ENCODE results near the gene NAV2. TPM values are rescaled to one million over a fixed set of nuclear protein-coding genes. Genes with fewer than 3 reads are reported as not detected.

Gene NAV2
- total RNA-seq, 1 experiment from 2014 or later: 63.5 TPM

DNA sequence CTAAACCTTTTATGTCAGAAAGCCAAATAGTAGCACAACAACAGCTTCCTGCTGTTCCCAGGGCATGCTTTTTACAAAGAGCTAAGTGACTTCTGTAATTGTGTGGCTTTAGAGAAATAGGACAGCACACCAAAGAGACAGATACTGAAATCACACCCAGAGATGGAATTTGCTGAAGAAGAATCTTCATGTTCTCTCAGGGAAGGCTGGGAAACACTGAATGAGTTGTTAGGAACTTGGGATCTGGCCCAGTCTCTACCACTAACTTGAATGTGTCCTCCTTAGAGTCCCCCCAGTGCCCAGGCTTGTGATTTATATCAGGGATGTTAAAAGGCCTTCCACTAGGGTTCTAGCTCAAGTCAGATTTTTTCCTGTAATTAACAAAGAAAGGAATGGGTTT, 272.5 kb downstream of the NAV2 start:
- Histone ChIP-seq H3K9me3 (no peaks in the 10 kb centered on the region), H3K4me1 (peaks cover 48% of the 10 kb centered on the region), H3K36me3 (ENCODE audit: control insufficient read depth, insufficient read depth, low read length) (no peaks in the 10 kb centered on the region; the same call in 1 of the 2 replicates), H3K27me3 (replicated peaks; ENCODE audit: control insufficient read depth, insufficient read depth, low read length) (no peaks in the 10 kb centered on the region), H3K4me3 (ENCODE audit: low read depth, low read length) (no peak overlapping the region)
- ChIA-PET CTCF (no interaction called here), POLR2A (no interaction called here)
- Mint-ChIP-seq H3K9me3 (ENCODE audit: unreplicated experiment) (no peaks in the 10 kb centered on the region), H3K36me3 (ENCODE audit: insufficient read depth, unreplicated experiment) (peaks cover 4% of the 10 kb centered on the region), H3K4me3 (ENCODE audit: unreplicated experiment) (no peak overlapping the region), H3K27ac (ENCODE audit: unreplicated experiment) (no peak overlapping the region), H3K4me1 (ENCODE audit: low read depth, unreplicated experiment) (peaks cover 44% of the 10 kb centered on the region), H3K27me3 (ENCODE audit: insufficient read depth, unreplicated experiment) (no peaks in the 10 kb centered on the region)
- TF ChIP-seq, protein P1, sequence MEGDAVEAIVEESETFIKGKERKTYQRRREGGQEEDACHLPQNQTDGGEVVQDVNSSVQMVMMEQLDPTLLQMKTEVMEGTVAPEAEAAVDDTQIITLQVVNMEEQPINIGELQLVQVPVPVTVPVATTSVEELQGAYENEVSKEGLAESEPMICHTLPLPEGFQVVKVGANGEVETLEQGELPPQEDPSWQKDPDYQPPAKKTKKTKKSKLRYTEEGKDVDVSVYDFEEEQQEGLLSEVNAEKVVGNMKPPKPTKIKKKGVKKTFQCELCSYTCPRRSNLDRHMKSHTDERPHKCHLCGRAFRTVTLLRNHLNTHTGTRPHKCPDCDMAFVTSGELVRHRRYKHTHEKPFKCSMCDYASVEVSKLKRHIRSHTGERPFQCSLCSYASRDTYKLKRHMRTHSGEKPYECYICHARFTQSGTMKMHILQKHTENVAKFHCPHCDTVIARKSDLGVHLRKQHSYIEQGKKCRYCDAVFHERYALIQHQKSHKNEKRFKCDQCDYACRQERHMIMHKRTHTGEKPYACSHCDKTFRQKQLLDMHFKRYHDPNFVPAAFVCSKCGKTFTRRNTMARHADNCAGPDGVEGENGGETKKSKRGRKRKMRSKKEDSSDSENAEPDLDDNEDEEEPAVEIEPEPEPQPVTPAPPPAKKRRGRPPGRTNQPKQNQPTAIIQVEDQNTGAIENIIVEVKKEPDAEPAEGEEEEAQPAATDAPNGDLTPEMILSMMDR (IDR thresholded peaks at IDR 0.05; ENCODE audit: insufficient read depth in 1 of 2, low read depth in 1 of 2, low read length in 1 of 2, severe bottlenecking in 1 of 2, unreplicated experiment in 1 of 2): no peak
- BruUV-seq (replicated peaks): no TSS peak
- intact Hi-C loops (cut with micrococcal nuclease; ENCODE audit: unreplicated experiment): no loop called here
- no peak for DNase-seq

DNA sequence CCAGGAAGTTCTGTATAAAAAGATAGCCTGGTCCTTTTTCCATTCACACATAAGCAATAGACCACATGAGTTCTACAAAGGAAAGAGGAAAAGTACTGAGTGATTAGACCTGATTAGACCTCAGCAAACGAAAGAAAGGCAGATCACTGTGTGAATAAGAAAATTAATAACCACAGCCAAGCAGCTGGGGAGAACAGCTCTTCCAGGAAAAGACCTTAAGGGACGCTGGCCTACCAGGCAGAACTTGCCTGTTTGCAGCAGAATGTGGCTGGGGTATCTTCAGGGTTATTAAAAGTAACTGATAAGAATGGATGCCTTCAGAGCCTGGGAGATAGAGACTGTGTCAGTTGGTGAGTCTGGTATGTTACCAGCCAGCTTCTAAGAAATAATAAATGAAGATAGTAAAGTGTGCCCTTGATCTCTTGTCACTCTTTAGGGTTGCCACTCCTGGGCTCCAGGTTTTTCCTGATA, 274.7 kb downstream of the NAV2 start:
- Histone ChIP-seq H3K9me3 (no peaks in the 10 kb centered on the region), H3K27me3 (replicated peaks; ENCODE audit: control insufficient read depth, insufficient read depth, low read length) (no peaks in the 10 kb centered on the region), H3K36me3 (ENCODE audit: control insufficient read depth, insufficient read depth, low read length) (no peaks in the 10 kb centered on the region; the same call in 1 of the 2 replicates), H3K4me3 (ENCODE audit: low read depth, low read length) (no peak overlapping the region), H3K4me1 (peaks cover 38% of the 10 kb centered on the region)
- DNase-seq: peak; percentile 53 to 73
- Mint-ChIP-seq H3K27me3 (ENCODE audit: insufficient read depth, unreplicated experiment) (no peaks in the 10 kb centered on the region), H3K36me3 (ENCODE audit: insufficient read depth, unreplicated experiment) (peaks cover 7% of the 10 kb centered on the region), H3K27ac (ENCODE audit: unreplicated experiment) (peak overlapping the region; percentile 34), H3K4me1 (ENCODE audit: low read depth, unreplicated experiment) (peaks cover 49% of the 10 kb centered on the region), H3K4me3 (ENCODE audit: unreplicated experiment) (no peak overlapping the region), H3K9me3 (ENCODE audit: unreplicated experiment) (no peaks in the 10 kb centered on the region)
- BruUV-seq (replicated peaks): no TSS peak
- TF ChIP-seq, protein P1 (IDR thresholded peaks at IDR 0.05; ENCODE audit: insufficient read depth in 1 of 2, low read depth in 1 of 2, low read length in 1 of 2, severe bottlenecking in 1 of 2, unreplicated experiment in 1 of 2): no peak
- POLR2A ChIA-PET: interaction anchor here (1.0 kb wide), 1 partner anchor 9 kb away, joined by 4 read pairs; no protein-coding TSS in a partner anchor
- intact Hi-C loops (cut with micrococcal nuclease; ENCODE audit: unreplicated experiment): loop anchor here (1.0 kb wide), 2 partner anchors 8 to 40 kb away; no protein-coding TSS in a partner anchor
- CTCF ChIA-PET: interaction anchor here (1.0 to 1.2 kb wide), 2 partner anchors 33 to 35 kb away, joined by 3 read pairs; no protein-coding TSS in a partner anchor

DNA sequence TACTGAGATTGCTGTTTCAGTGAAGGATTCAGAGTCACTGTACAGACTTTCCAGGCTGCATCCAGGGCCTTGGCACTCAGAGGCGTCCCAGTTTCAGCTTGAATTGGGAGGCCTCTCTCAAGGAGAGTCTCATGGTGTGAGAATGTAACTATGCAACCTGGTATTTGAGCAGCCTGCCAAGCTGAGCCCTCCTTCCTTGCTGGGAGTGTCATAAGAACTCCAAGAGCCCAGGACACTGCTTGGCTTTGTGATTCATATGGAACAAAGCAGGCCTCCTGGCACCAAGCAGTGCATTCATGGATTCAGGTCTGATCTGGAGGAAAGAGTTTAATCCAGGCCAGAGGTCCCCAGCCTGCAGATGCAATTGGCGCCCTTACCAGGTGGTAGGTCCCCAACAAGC, 276.0 kb downstream of the NAV2 start:
- H3K27ac Mint-ChIP-seq (ENCODE audit: unreplicated experiment): peak overlapping the region; percentile 34

More for the DNA sequence above, 276.0 kb downstream of the NAV2 start:
- no peaks in the 10 kb centered on the region for H3K27me3 Mint-ChIP-seq (ENCODE audit: insufficient read depth, unreplicated experiment)
- H3K4me3 Mint-ChIP-seq (ENCODE audit: unreplicated experiment): no peak overlapping the region
- TF ChIP-seq, protein P1 (IDR thresholded peaks at IDR 0.05; ENCODE audit: insufficient read depth in 1 of 2, low read depth in 1 of 2, low read length in 1 of 2, severe bottlenecking in 1 of 2, unreplicated experiment in 1 of 2): no peak
- POLR2A ChIA-PET: no interaction called here
- intact Hi-C loops (cut with micrococcal nuclease; ENCODE audit: unreplicated experiment): no loop called here
- Histone ChIP-seq H3K9me3 (no peaks in the 10 kb centered on the region), H3K36me3 (ENCODE audit: control insufficient read depth, insufficient read depth, low read length) (no peaks in the 10 kb centered on the region), H3K4me3 (ENCODE audit: low read depth, low read length) (no peak overlapping the region), H3K27me3 (replicated peaks; ENCODE audit: control insufficient read depth, insufficient read depth, low read length) (no peaks in the 10 kb centered on the region), H3K4me1 (peaks cover 38% of the 10 kb centered on the region)
- CTCF ChIA-PET: no interaction called here
- BruUV-seq (replicated peaks): no TSS peak
- H3K36me3 Mint-ChIP-seq (ENCODE audit: insufficient read depth, unreplicated experiment): peaks cover 7% of the 10 kb centered on the region
- H3K4me1 Mint-ChIP-seq (ENCODE audit: low read depth, unreplicated experiment): peaks cover 45% of the 10 kb centered on the region
- no peak for DNase-seq
- H3K9me3 Mint-ChIP-seq (ENCODE audit: unreplicated experiment): no peaks in the 10 kb centered on the region
